GM20000 (cell line): Measurements from ENCODE around the gene KCNQ1.

Source experiments
- DNase-seq: peaks from one replicate; pipeline ENCODE4 v3.0.0; 2012; ENCODE audit warnings: low spot score
- TF ChIP-seq, protein P1 (sequence below): IDR thresholded peaks from 2 replicates; pipeline ENCODE4 v1.5.1; 2012; ENCODE audit warnings: mild to moderate bottlenecking, control low read depth; ENCODE audit errors: extremely low read depth, missing control alignments

KCNQ1 gene

DNA sequence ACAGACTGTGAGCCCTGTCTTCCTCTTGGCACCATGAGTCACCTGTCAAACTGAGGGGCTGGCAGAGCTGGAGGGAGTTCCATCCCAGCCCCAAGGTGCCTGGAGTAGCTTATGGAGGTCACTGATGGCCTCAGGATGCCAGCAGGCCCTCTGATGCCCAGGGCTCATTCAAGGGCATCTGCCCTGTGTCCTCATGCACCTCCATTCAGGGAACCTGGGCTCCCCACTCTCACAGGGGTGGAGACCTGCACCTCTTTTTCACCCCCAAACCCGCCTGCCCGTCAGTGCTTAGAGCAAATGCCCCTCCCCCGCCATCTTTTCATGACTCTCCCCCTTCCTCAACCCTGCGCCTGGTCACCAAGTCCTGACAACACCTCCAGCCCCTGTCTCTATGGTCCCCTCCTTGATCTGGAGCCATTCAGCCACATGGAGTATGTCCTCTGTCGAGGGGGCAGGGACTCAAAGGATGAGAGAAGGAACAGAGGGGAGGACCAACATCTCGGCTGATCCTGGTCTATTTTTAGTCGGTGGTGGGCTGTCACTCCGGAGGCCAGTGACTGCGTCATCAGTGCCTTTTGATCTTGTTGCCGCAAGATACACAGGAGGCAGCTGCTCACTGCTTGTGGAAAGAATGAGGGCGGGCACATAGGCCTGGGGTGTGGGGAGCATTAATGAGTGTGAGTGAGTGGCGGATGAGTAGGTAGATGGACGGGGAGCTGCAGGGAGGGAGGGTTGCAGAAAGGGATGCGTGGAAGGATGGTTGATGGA lies 368.5 kb downstream of the KCNQ1 start:
- no peak for DNase-seq
- TF ChIP-seq, protein P1, sequence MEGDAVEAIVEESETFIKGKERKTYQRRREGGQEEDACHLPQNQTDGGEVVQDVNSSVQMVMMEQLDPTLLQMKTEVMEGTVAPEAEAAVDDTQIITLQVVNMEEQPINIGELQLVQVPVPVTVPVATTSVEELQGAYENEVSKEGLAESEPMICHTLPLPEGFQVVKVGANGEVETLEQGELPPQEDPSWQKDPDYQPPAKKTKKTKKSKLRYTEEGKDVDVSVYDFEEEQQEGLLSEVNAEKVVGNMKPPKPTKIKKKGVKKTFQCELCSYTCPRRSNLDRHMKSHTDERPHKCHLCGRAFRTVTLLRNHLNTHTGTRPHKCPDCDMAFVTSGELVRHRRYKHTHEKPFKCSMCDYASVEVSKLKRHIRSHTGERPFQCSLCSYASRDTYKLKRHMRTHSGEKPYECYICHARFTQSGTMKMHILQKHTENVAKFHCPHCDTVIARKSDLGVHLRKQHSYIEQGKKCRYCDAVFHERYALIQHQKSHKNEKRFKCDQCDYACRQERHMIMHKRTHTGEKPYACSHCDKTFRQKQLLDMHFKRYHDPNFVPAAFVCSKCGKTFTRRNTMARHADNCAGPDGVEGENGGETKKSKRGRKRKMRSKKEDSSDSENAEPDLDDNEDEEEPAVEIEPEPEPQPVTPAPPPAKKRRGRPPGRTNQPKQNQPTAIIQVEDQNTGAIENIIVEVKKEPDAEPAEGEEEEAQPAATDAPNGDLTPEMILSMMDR, result no peak

DNA sequence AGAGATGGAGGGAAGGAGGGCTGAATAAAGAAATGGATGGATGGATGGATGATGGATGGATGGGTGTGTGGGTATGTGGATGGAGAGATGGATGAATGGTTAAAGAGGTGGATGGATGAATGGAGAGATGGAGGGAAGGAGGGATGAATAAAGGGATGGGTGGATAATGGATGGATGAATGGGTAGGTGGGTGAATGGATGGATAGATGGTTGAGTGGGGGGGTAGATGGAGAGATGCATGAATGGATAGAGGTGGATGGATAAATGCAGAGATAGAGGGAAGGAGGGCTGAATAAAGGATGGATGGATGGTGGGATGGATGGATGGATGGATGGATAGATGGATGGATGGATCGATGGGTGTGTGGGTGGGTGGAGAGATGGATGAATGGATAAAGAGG lies 369.2 kb downstream of the KCNQ1 start:
- DNase-seq, result no peak
- TF ChIP-seq, protein P1, result no peak

DNA sequence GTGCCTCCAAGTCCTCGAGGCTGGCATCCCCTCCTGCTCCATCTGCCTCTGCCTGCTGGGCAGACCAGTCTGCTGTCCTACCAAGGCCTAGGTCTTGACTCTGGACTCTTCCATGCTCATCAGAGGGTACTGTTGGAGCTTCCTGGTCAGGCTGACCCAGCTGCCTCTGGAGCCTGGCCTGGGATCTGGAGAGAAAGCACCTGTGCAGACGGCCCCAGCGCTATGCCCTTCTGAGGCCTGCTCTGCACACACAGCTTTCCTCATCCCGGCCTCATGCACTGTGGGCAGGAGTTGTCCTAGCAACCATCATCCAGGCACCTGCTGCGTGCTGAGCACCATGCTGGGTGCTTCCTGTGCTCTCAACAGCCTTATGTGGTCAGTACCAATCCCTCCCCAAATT lies 369.9 kb downstream of the KCNQ1 start:
- no peak for DNase-seq
- TF ChIP-seq, protein P1, result no peak

DNA sequence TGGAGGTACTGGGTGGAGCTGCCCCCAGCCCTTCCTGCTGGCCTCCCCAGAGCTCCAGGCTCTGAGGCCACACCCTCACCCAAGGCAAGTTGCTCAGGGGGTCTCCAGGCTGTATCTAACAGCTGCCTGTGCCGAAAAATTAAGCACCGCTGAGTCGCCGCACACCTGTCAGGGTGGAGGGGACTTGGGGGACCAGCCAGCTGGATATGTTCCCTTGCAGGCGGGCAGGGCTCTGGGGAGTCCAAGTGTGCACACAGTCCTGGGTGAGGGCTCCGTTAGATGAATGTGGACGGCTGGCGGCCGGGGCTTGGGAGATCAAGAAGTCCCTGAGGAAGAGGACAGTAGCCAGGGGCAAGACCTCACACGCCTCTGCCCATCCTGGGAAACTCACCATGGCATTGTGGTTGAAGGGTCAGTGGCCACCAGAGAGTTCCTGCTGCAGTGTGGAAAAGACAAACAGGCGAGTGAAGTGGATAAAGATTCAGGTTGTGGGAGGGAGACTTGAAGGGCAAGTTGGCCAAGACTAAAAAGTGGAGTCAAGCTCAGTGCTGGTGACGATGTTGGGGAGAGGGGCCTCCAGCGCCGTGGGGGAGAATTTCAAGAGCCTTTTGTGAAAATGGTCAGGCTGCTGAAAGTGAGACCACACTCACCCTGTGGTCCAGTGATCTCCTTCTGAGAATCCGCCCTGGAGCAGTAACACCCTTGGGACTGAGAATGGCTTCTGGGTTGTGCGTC lies 371.1 kb downstream of the KCNQ1 start:
- DNase-seq, result no peak
- TF ChIP-seq, protein P1, result no peak

DNA sequence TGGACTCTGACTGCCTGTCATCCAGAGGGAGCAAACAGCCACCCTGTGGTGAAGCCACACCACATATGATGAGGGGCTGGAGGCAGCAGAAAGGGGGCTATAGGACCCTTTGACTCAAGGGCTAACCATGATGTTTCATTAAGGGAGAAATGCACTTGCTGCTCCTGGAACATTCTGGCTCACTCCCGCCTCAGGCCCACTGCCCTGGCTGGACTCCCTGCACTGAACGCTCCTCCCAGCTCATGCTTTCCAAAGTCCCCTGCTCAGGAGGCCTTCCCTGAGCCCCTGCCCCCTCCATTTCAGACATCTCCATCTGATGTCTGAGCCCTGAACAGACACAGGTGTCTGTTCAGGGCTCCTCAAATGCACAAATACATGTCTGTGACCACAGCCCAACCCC lies 371.7 kb downstream of the KCNQ1 start:
- DNase-seq, result no peak
- TF ChIP-seq, protein P1, result no peak

DNA sequence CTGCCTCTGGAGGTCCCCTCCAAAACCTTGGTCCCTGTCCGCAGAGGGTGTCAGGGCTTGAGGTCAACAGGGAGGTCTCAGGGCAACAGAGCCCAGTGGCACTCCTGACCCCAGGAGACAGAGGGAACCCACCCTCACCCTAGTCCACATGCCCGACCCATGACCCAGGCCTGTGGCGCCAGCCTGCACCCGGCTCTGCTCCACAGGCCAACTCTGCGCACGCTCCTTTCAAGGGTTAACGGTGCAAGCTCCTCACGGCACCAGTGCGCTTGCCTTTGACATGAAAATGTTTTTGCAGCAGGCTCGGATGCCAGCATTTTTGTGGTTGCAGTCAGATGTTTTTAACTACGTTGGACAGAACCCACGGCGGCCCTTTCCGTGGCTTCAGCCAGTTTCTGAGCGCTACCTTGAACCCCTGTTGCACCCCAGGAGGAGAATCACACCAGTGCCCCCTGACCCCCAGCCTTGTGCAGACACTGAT lies 372.2 kb downstream of the KCNQ1 start:
- no peak for DNase-seq
- TF ChIP-seq, protein P1, result no peak

DNA sequence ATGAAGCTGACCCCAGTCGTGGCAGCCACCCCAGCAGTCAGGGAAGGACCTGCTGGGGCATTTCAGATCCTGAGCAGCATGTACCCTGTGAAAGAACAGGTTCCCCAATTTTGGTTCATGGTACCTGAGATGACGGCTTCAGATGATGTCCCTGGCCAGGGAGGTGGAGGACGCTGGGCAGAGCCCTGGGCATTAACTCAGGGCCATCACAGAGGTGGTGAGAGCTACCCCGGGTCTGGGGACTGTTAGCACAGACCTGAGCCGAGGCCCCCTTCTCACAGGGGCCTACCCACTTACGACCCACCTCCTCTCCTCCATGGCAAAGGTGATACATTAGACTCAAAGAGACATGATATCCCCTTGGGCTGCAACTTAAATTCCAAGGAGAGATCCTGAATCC lies 372.6 kb downstream of the KCNQ1 start:
- TF ChIP-seq, protein P1, result no peak
- no peak for DNase-seq
